ENCODE data around the gene PERCC1.

The PERCC1 gene

DNA sequence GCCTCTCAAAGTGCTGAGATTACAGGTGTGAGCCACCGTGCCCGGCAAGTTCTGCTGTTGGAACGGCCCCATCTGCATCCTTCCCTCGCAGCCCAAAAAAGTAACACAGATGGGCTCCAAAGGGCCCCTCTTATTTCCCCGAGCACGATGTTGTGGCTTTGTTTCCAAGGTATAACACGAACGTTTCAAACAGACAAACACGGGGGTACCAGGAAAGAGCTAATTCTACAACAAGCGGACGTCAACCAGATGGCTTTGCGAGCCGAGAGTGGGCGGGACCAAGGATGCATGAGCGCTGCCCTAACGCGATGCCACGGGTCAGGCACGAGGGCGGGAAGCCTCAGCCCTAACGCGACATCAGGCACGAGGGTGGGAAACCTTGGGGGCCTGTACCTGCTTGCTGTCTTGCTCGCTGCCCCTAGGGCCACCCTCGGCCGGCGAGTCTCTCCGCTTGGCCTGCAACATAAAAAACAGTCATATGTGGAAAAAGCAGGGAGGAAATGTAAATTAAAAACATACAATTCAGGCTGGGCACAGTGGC lies 40.6 kb upstream of the PERCC1 start:
- Histone ChIP-seq H3K4me2 (ENCODE audit: low read depth, low read length, poor library complexity, severe bottlenecking) (no peak overlapping the region), H2AFZ (ENCODE audit: low read depth, low read length, severe bottlenecking) (no peak overlapping the region), H3K9ac (ENCODE audit: low read length) (no peak overlapping the region)

DNA sequence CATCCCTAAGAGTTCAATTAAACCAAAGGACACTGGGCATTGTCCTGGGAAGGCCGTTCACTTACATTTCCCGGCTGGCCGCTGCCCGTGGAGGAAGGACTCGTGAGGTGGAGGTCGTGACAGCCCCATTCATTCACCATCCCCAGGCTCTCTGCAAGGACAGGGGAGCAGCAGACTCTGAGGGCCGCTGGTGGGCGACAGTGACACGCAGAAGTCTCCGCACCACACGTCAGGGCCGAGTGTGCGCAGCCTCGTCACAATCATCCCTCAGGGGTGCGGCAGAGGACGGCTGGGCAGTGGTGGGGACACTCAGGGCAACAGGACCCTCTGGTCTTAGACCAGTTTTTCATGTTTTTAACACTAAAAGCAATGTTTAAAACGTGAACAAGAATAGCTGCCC lies 38.1 kb upstream of the PERCC1 start:
- Histone ChIP-seq H3K27me3 (ENCODE audit: low read length) (no peaks in the 10 kb centered on the region), H3F3A (ENCODE audit: insufficient read depth) (no peaks in the 10 kb centered on the region), H3K9me2 (replicated peaks; ENCODE audit: insufficient read depth, low read length) (no peaks in the 10 kb centered on the region), H4K20me1 (ENCODE audit: low read depth, low read length) (no peaks in the 10 kb centered on the region), H3K4me3 (ENCODE audit: insufficient read depth, low read length, poor library complexity, severe bottlenecking) (no peak overlapping the region), H3K9ac (ENCODE audit: low read length) (no peak overlapping the region), H2AFZ (ENCODE audit: low read depth, low read length, severe bottlenecking) (no peak overlapping the region), H3K79me2 (ENCODE audit: insufficient read depth, low read length) (no peaks in the 10 kb centered on the region), H3K4me2 (ENCODE audit: low read depth, low read length, poor library complexity, severe bottlenecking) (no peak overlapping the region), H3K27ac (ENCODE audit: low read depth, low read length) (no peak overlapping the region), H3K36me3 (ENCODE audit: low read length) (no peaks in the 10 kb centered on the region), H3K9me3 (ENCODE audit: insufficient read depth, low read length) (no peaks in the 10 kb centered on the region)
- TF ChIP-seq, protein P1, sequence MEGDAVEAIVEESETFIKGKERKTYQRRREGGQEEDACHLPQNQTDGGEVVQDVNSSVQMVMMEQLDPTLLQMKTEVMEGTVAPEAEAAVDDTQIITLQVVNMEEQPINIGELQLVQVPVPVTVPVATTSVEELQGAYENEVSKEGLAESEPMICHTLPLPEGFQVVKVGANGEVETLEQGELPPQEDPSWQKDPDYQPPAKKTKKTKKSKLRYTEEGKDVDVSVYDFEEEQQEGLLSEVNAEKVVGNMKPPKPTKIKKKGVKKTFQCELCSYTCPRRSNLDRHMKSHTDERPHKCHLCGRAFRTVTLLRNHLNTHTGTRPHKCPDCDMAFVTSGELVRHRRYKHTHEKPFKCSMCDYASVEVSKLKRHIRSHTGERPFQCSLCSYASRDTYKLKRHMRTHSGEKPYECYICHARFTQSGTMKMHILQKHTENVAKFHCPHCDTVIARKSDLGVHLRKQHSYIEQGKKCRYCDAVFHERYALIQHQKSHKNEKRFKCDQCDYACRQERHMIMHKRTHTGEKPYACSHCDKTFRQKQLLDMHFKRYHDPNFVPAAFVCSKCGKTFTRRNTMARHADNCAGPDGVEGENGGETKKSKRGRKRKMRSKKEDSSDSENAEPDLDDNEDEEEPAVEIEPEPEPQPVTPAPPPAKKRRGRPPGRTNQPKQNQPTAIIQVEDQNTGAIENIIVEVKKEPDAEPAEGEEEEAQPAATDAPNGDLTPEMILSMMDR (IDR thresholded peaks at IDR 0.05; ENCODE audit: insufficient read depth, low read length, poor library complexity, severe bottlenecking) = no peak
- TF ChIP-seq EZH2phosphoT487 (conservative IDR thresholded peaks at IDR 0.05; ENCODE audit: low read length) = no peak

More for the DNA sequence above, 40.6 kb upstream of the PERCC1 start:
- H3K27me3 ChIP-seq (ENCODE audit: low read length) = no peaks in the 10 kb centered on the region
- no peaks in the 10 kb centered on the region for H3F3A ChIP-seq (ENCODE audit: insufficient read depth)
- no peaks in the 10 kb centered on the region for H4K20me1 ChIP-seq (ENCODE audit: low read depth, low read length)
- H3K4me3 ChIP-seq (ENCODE audit: insufficient read depth, low read length, poor library complexity, severe bottlenecking) = no peak overlapping the region
- H3K9me2 ChIP-seq (replicated peaks; ENCODE audit: insufficient read depth, low read length) = no peaks in the 10 kb centered on the region
- no peak overlapping the region for H3K27ac ChIP-seq (ENCODE audit: low read depth, low read length)
- TF ChIP-seq, protein P1 (IDR thresholded peaks at IDR 0.05; ENCODE audit: insufficient read depth, low read length, poor library complexity, severe bottlenecking) = no peak
- TF ChIP-seq EZH2phosphoT487 (conservative IDR thresholded peaks at IDR 0.05; ENCODE audit: low read length) = no peak
- no peaks in the 10 kb centered on the region for H3K79me2 ChIP-seq (ENCODE audit: insufficient read depth, low read length)
- H3K9me3 ChIP-seq (ENCODE audit: insufficient read depth, low read length) = no peaks in the 10 kb centered on the region
- H3K36me3 ChIP-seq (ENCODE audit: low read length) = no peaks in the 10 kb centered on the region

DNA sequence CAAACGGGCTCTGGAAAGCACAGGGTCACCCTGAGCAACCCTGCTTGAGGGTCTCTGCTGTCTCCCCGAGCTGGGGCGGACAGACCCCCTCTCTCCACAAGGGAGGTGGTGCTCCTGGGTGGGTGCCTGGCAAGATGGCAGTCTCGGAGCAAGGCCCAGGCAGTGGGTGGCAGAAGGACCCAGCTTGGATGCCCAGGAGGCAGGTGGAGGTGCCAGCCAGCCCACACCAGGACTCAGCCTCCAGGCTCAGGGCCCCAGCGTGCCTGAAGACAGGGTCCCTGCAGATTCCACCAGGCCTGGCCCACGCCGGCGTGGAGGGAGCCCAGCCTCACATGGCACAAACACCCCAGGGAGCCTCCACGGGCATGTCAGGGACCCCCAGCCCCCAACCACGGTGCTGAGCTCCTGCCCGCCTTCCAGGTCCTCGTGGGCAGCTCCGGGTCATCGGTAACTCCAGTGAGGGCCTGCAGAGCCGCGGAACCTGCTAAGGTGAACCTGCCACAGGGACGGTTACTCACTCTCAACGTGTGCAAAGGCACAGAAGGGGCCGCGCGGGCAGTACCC lies 37.2 kb upstream of the PERCC1 start:
- no peaks in the 10 kb centered on the region for H3K27me3 ChIP-seq (ENCODE audit: low read length)
- H4K20me1 ChIP-seq (ENCODE audit: low read depth, low read length) = no peaks in the 10 kb centered on the region
- no peak overlapping the region for H3K4me3 ChIP-seq (ENCODE audit: insufficient read depth, low read length, poor library complexity, severe bottlenecking)
- no peak for TF ChIP-seq EZH2phosphoT487 (conservative IDR thresholded peaks at IDR 0.05; ENCODE audit: low read length)
- TF ChIP-seq, protein P1 (IDR thresholded peaks at IDR 0.05; ENCODE audit: insufficient read depth, low read length, poor library complexity, severe bottlenecking) = no peak
- no peak overlapping the region for H3K4me2 ChIP-seq (ENCODE audit: low read depth, low read length, poor library complexity, severe bottlenecking)
- H3K36me3 ChIP-seq (ENCODE audit: low read length) = no peaks in the 10 kb centered on the region
- H3K9me2 ChIP-seq (replicated peaks; ENCODE audit: insufficient read depth, low read length) = no peaks in the 10 kb centered on the region
- no peak overlapping the region for H3K27ac ChIP-seq (ENCODE audit: low read depth, low read length)
- no peaks in the 10 kb centered on the region for H3K79me2 ChIP-seq (ENCODE audit: insufficient read depth, low read length)
- H3K9me3 ChIP-seq (ENCODE audit: insufficient read depth, low read length) = no peaks in the 10 kb centered on the region
- no peak overlapping the region for H2AFZ ChIP-seq (ENCODE audit: low read depth, low read length, severe bottlenecking)
- no peak overlapping the region for H3K9ac ChIP-seq (ENCODE audit: low read length)
- no peaks in the 10 kb centered on the region for H3F3A ChIP-seq (ENCODE audit: insufficient read depth)

Data from SU-DHL-6 (cell line).